Neural cell (in vitro differentiated cells): ENCODE measurements around the gene SLC30A5.

Source experiments
- CTCF ChIP-seq: fragments of 450-650 bp; IDR thresholded peaks from 2 replicates; pipeline ENCODE4 v1.5.1; 2014; ENCODE audit warnings: antibody characterized with exemption, mild to moderate bottlenecking, moderate library complexity; ENCODE audit not compliant: poor library complexity, severe bottlenecking
- EP300 ChIP-seq: fragments of 450-650 bp; conservative IDR thresholded peaks from 2 replicates; pipeline ENCODE4 v1.6.1; 2014; ENCODE audit warnings: antibody characterized with exemption, mild to moderate bottlenecking, moderate library complexity; ENCODE audit not compliant: poor library complexity, severe bottlenecking
- EZH2 ChIP-seq: fragments of 200-600, 300-800 bp; shearing (Covaris generic), sonication (generic); IDR thresholded peaks from 2 replicates; pipeline ENCODE4 v1.6.1; 2014; ENCODE audit warnings: antibody characterized with exemption, low read length, borderline replicate concordance, mild to moderate bottlenecking; ENCODE audit not compliant: insufficient read depth, poor library complexity, severe bottlenecking
- MXI1 ChIP-seq: fragments of 450-650 bp; conservative IDR thresholded peaks from 2 replicates; pipeline ENCODE4 v1.6.1; 2014; ENCODE audit warnings: antibody characterized with exemption, mild to moderate bottlenecking; ENCODE audit not compliant: poor library complexity, severe bottlenecking
- POLR2AphosphoS5 ChIP-seq: IDR thresholded peaks from 2 replicates; pipeline ENCODE4 v1.6.1; 2012
- RAD21 ChIP-seq: fragments of 450-650 bp; conservative IDR thresholded peaks from 2 replicates; pipeline ENCODE4 v1.6.1; 2014; ENCODE audit warnings: antibody characterized with exemption, mild to moderate bottlenecking, moderate library complexity
- REST ChIP-seq: IDR thresholded peaks from 2 replicates; pipeline ENCODE4 v1.6.1; 2012; ENCODE audit warnings: borderline replicate concordance
- SMC3 ChIP-seq: fragments of 450-650 bp; conservative IDR thresholded peaks from 2 replicates; pipeline ENCODE4 v1.6.1; 2014; ENCODE audit warnings: antibody characterized with exemption, mild to moderate bottlenecking, moderate library complexity; ENCODE audit not compliant: poor library complexity
- TAF1 ChIP-seq: IDR thresholded peaks from 2 replicates; pipeline ENCODE4 v1.6.1; 2012; ENCODE audit warnings: low read depth

- TF ChIP-seq REST (no peak), CTCF (no peak), SMC3 (no peak), POLR2AphosphoS5 (no peak), TAF1 (no peak), EP300 (no peak), EZH2 (no peak), MXI1 (no peak), RAD21 (no peak)
Measured at GRCh38 chr5:69170495-69170894, 76.7 kb downstream of the SLC30A5 start.
